Mammary epithelial cell (primary cell): ENCODE measurements around the gene ARL4A.
"Not testable (repeated sequence)": the region's sequence is repeated elsewhere in the genome, so short reads cannot be mapped to it uniquely, and the experiment has no call there.

Experiments used
- CTCF ChIP-seq, 2 donors: IDR thresholded peaks in 1 of 2; conservative IDR thresholded peaks in 1 of 2; 2 replicates each; pipeline ENCODE4 v1.5.1; 2011 to 2012; ENCODE audit warnings: inconsistent platforms in 2 of 2, low read length in 2 of 2, mild to moderate bottlenecking in 2 of 2, control low read depth in 1 of 2, low read depth in 1 of 2; ENCODE audit not compliant: insufficient read depth in 1 of 2; ENCODE audit errors: extremely low read depth in 1 of 2
- EZH2 ChIP-seq: IDR thresholded peaks from 2 replicates; pipeline ENCODE4 v1.6.1; 2012; ENCODE audit warnings: low read length, inconsistent platforms, borderline replicate concordance

- TF ChIP-seq CTCF (conservative IDR thresholded peaks at IDR 0.05 in 1 of 2, IDR thresholded peaks at IDR 0.05 in 1 of 2; ENCODE audit: extremely low read depth in 1 of 2, insufficient read depth in 1 of 2, low read depth in 1 of 2, low read length in 2 of 2); EZH2: not testable (repeated sequence)
These were observed 14.0 kb upstream of the ARL4A start for GRCh38 chr7:12673436-12673835.
